HG02840 (cell line): Measurements from ENCODE around the gene MYO7B.

ENCODE experiments used
- ATAC-seq: cut with Tn5 transposase; IDR thresholded peaks from one replicate; pipeline ENCODE4 v1.9.1; 2021; ENCODE audit warnings: mild to moderate bottlenecking, moderate library complexity, moderate number of reproducible peaks; ENCODE audit not compliant: unreplicated experiment, low FRiP score

The MYO7B gene

DNA sequence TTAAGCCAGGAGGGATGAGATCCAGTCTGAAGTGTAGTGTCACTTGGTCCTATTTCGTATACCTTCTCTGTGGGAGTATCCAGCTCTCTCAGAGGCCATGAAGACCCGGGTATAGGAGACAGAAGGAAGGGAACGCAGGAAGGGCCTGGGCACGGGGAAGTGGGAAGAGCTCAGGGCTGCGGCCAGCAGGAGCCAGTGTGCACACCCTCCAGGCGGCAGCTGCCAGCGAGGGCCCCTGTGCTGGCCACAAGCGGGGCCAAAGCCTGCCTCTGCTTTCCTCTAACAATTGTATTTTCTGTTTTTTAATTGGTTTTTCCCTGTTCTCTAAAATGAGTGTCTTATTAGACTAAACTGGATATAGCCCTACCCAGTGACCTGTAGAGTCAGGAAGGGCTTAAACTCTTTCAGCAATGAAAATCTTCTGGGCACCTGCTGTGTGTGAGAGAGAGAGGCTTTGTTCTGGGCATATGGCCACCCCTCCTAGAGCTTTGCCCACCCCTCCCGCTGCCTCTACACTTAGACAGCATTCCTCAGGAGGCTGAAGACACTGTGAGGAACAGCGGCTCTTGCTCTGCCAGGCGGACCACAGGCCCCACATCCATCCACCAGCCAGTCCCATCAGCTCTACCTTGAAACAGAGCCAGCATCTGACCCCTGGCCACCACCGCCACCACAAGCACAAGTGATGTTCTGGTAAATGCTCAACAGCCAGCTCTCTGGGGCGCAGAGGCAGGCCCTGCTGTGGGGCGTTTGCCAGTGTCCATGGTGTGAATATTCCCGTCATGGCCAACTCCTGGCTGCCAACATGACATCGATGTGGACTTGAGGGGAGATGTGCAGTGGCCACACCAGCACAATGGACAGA, 120.0 kb downstream of the MYO7B start:
- no peak for ATAC-seq

DNA sequence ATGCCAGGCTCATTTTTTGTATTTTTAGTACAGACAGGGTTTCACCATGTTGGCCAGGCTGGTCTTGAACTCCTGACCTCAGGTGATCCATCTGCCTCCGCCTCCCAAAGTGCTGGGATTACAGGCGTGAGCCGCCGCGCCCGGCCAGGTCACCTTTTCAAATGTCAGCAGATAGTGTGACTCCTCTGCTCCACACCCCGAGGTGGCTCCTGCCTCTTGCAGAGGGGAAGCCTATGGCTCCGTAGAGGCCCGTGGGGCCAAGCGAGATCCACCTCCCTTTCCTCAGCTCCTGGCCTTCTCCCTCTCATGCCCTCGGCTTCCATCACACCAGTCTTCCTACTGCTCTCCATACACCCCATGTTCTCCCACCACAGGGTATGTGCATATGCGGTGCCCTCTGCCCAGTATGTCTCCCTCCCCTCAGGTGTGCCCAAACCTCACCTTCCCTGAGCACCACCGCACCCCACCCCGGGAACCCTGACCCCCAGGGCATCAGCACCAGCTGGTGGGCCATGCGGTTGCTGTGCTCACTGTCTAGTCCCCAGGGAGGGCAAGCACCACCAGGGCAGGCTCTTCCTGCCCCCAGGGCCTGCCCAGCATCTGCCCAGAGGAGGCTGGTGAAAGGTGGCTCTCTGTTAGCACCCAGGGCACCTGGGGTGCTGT, 121.2 kb downstream of the MYO7B start:
- ATAC-seq: no peak

DNA sequence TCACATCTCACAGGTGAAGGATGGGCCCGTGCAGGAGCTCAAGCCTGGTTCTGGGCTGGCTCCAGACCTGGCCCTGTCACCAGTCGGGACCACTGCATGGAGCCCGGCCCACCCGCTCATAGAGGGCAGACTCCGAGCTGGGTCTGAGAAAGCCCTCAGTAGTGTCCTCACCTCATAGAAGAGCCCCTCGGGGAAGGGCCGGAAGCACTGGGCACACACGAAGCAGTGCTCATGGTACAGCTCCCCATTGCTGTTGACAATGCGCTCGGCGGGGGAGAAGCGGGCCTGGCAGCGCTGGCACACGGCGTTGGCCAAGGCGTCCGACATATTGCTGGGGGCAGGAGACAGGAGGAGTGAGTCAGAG, 121.7 kb downstream of the MYO7B start:
- no peak for ATAC-seq

DNA sequence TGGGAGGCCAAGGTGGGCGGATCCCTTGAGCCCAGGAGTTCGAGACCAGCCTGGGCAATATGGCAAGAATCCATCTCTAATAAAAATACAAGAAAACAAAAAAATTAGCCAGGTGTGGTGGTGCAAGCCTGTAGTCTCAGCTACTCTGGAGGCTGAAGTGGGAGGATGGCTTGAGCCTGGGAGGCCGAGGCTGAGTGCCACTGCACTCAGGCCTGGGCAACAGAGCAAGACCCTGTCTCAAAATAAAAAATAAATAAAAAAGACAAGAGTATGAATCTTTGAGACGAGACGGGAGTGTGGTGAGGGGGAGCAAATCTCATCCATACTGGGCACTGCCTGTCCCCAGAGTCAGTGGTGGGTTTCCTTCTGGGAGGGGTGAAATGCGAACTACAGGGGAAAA, 122.7 kb downstream of the MYO7B start:
- no peak for ATAC-seq

DNA sequence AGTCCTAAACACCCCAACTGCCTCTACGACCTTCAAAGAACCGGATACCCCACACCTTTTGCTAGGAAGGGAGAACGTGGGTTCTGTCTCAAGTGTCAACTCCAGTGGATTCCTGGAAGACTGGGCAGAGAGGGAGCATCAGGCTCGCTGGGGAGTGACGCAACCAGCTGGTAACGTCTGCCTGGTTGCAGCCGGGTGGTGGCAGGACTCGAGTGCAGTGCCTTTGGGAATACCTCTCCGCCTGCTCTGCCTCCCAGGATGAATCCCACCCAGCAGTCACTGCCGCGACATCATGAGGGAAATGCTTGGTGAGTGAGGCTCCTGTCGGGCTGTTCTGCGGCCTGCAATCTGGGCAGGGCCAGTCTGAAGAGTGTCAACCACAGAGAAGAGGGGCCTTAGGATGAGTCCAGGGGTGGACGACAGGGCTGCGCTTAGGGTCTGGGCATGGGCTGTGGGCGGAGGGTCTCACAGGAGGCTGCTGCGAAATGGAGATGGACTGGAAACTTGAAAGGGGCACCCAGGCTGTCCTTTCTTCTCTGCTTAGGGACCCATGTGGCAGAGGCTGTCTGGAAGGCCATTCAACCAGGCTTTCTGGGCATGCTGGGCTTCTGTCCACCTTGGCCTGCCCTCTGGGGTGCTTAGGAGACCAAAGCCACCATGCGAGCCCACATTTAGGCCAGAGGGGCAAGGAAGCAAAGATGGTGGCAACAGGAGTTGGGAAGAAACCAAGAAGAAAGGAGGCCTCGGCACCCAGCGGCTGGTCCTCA, 123.3 kb downstream of the MYO7B start:
- no peak for ATAC-seq

DNA sequence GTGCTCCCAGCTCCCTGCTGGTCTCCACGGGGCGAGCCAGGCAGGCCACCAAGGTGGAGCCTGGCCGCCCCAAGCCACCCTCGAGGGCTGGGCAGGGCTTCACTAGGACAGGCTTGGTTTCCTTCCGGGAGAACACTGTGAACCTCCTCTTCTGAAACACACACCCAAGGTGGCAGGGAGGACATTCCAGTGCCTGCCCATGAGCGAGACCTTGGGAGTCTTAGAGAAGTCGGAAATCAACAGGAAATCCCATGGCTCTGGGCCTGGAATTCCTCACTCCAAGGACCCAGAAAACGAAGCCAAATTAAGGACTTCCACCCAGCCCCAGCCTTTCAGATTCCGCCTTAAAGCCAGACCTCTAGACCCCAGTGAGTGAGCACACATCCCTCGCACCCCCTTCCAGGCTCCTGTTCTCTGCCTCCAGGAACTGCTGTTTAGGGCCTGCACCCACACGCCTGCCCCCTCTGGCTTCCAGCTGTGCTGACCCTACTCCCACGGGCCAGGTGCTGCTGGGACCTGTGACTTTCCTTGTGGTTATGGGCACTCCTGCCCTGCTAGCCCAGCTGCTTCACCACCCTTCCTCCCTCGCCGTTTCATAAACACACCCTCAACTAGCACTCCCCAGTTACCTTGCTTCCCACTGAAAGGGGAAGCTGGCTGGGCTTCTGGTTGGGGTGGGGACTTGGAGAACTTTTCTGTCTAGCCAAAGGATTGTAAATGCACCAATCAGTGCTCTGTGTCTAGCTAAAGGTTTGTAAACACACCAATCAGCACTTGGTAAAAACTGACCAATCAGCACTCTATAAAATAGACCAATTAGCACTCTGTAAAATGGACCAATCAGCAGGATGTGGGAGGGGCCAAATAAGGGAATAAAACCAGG, 124.2 kb downstream of the MYO7B start:
- ATAC-seq: no peak

DNA sequence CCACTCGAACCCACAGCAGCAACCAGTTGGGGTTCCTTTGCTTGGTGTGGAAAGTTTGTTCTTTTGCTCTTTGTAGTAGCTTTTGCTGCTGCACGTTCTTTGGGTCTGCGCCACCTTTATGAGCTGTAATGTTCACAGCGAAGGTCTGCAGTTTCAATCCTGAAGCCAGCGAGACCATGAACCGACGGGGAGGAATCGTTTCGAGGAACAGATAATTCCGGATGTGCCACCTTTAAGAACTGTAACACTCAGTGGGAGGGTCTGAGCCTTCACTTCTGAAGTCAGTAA, 124.8 kb downstream of the MYO7B start:
- ATAC-seq: no peak

DNA sequence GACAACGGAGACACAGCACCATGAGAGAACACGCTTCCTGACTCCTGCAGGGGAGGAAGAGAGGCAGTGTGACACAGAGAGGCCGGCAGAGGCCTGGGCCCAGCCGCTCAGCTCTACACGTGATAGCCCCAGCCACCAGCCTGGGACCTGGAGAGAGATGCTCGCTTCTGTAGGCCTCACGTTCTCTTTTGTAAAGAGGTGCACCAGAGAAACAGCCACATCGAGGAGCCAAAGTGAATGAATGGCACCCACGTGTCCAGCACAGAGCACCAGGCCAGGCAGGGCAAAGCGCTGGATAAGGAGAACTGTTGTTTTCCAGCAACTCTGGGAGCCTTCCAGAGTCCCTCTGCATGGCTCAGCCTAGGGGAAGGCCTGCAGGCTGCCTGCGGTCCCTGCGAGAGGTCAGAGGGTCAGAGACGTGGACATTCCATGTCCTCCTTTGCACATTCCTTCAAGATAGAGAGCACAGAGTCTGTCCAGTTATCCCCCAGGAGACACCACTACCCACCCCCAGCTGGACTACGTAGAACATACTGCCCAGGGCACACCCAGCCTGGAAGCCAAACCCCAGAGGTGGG, 125.7 kb downstream of the MYO7B start:
- ATAC-seq: no peak

DNA sequence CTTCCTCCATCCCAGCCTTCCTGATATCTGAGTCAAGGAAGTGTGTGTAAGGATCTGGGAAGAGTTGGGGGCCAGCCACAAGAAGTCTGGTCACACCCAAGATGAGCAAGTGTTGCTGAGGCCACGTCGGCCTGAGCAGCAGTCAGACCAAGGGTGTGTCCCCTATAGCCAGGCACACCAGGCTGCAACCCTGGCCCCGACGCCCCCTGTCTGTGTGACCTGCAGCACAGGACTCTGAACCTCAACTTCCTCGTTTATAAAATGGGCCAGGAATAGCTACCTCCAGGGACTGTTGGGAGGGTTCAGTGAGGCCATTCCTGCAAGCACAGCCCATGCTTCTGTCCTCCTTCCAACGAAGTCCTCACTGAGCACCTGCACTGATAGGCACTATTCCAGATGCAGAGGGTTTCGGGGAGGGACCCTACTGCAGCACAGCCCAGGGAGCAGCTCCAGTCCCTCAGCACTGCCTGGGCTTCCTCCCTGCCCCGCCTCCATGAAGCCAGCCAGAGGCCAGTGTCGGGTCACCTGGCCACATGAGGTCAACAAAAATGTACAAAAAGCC, 126.5 kb downstream of the MYO7B start:
- ATAC-seq: no peak

DNA sequence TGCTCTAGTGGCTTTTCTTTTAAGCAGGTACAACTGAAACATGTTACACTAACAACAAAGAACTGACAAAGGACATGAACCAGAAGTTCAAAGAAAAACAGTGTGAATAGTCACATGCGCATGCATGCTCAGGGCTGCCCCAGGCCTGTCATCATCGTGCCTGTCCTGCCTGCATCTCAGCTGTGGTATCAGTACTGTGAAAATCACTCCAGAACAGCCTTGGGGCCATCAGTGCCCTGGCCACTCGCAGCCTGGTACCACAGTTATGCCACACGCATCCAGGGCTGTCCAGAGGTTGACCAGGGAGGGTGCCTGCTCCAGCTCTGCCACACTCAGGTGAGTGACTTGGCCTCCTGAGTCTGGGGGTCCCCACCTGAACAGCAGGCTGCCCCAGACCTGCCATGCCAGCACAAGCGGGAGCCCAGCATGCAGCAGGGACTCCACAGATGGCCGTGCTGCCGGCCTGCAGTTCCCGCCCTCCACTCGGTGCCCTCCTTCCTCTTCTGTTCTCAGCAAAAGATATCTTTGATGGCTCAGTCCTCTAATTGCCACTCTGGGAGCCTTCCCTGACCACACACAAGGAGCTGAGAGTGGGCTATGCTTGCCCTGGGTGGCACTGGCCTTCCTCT, 127.6 kb downstream of the MYO7B start:
- no peak for ATAC-seq

DNA sequence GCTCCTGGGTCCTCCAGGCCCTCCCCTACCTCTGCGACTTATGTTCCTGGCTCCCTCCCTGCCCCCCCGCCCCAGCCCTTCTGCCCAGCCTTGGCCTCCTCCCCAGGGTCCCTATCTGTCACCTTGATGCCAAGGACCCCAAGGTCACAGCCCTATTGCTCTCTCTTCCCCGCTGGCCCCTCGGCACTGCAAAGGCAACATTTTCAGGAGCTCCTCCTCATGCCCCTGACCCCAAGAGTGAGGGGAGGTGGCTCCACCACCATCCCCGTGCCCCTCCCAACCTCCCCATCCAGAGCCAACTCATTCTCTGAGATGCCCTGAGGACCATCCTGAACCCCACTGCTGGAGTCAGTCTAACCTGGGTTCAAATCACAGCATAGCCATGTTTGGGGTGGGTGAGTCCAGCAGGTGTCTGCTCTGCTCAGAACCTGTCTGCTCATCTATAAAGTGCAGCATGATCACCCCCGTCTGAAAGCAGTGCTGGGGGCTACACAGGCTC, 128.1 kb downstream of the MYO7B start:
- no peak for ATAC-seq

DNA sequence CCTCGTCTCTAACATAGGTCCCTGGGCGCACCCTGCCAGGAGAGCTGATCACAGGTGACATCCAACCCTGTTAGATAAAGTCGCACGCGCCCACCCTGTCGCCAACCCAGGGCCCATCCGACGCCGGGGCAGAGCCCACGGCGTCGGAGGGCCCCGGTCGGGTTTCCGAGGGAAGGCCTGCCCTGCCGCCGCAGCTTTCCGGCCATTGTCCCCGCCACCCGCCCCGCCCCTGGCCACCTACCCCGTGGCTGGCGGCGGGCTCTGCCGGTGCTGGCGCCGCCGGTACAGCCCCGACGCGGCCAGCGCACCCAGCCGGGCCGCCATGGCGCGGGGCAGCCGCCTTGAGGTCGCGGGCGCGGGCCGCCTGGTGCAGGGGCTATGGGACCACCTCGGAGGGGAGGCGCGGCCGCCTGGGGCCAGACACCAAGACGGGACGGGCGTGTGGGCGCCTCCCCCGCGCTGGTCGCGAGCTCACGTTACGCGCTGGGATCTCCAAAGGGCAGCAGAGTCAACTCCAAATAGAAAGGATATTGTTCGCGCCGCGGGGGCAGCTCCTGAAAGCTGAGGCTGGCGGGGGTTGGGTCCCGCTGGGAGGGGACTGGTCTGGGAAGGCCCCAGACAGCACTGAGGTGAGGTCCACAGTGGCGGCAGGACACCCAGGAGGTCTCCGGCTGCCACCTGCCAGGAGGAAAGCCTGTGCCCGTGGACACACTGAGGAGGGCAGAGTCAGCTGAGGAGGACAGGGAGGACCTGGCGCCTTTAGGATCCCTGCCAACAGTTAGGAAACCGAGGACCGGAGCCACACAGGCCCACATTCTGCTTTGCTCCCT, 128.8 kb downstream of the MYO7B start:
- ATAC-seq: no peak

DNA sequence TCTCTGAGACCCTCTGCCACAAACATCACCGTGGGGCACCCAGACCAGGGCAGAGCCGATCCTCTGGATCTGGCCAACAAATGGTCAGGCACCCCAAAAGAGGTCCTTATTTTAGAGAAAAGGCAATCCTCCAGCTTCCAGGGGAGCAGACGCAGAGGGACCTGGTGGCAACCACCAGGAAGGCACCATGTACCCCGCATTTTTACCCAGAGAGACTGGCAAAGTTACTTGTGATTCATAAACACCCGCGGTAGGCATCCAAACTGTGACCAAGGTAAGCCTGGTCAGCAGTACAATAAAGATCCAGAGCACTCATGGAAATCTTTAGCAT, 129.4 kb downstream of the MYO7B start:
- no peak for ATAC-seq

DNA sequence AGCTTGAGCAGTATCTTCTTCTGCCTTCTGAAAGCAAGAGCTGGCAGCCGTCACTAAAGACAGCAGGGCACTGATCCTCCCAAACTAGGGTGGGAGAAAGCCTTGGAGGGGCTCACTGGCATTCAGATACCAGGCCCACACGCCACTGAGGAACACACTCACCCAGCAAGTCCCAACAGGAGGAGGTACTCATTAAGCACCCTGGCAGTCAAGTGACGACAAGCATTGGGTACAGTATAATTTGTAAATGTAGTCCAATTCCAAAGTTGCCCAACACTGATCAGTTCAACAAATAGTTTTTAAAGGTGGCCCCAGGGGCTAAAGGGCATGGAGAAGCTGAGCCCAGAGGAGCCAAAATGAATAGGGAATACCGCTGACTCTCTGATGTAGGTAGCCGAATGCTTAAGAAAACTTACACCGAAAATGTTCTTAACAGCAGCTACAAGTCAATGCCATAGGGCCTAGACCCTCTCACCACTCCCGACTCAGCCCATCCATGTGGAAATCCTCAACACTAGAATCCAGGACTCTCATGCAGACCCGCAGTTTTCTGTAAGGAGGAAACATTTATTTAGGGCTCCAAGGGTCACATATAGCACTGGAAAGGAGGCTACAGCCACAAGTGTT, 129.9 kb downstream of the MYO7B start:
- no peak for ATAC-seq

DNA sequence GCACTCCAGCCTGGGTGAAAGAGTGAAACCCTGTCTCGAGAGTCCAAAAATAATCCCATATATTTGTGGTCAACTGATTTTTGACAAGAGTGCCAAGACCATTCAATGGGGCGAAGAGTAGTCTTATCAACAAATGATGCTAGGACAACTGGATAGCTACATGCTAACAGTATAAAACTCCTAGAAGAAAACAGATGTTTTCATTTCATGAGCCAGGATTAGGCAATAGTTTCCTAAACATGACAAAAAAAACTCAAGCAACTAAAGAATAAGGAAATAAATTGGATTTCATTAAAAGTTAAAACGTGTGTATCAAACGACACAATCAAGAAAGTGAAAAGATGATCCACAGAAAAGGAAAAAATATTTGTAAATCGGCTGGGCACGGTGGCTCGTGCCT, 133.6 kb downstream of the MYO7B start:
- ATAC-seq: no peak

DNA sequence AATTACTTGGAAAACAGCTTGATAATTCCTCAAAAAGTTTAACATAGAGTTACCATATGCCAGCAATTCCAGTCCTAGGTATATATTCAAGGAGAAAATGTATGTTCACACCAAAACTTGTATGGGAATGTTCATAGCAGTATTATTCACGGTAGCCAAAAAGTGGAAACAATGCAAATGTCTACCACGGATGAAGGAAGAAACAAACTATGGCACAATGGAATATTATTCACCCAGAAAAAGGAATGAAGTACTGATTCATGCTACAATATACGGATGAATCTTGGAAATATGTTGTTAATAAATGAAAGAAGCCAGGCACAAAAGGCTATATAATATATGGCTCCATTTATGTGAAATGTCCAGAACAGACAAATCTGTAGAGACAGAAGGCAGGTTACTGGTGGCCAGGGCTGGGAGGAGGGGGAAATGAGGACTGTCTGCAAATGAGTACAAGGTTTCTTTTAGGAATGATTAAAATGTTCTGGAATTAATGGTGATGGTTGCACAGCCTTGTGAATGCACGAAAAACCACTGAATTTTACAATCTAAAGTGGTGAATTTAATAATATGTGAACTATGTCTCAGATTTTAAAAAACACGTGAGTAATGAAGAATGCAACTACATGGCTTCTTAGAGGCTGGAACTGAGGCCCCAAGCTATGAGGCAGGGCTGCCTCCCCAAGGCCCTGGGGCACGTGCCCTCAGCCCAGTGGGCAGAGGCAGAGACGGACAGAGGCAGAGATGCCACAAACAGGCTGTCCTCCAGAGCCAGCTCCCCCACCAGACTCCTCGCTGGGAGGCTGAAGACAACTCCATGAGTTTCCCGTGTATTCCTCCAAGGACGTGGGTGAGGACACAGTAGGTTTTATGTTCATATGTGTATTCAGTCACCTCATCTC, 134.8 kb downstream of the MYO7B start:
- no peak for ATAC-seq

DNA sequence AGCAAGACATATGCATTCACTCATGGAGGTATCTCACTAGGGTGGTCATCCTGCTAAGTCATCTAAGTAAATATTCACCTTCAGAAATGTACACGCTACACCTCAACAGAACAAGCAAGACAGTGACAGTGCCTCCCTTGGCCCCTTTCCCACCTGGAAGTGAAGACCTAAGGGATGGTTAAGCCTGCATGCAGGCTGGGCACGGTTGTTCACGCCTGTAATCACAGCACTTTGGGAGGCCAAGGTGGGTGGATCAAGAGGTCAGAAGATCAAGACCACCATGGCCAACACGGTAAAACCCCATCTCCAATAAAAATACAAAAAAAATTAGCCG, 135.4 kb downstream of the MYO7B start:
- no peak for ATAC-seq
